ENCODE measurements around the gene TMTC1. TPM values are rescaled to one million over a fixed set of nuclear protein-coding genes. Genes with fewer than 3 reads are reported as not detected.

The TMTC1 gene
- total RNA-seq, 6 experiments from 2014 or later, result not detected

- Mint-ChIP-seq H3K4me3 (no peak overlapping the region), H3K36me3 (ENCODE audit: low read depth) (no peaks in the 10 kb centered on the region), H3K27ac (no peak overlapping the region), H3K9me3 (peaks cover 25% of the 10 kb centered on the region), H3K4me1 (ENCODE audit: low read depth) (no peaks in the 10 kb centered on the region), H3K27me3 (ENCODE audit: insufficient read depth) (no peaks in the 10 kb centered on the region)
- TF ChIP-seq CTCF (IDR thresholded peaks at IDR 0.05), result no peak
- DNase-seq, result no peak
Observed at GRCh38 chr12:29667011-29667410, 116.7 kb downstream of the TMTC1 start.

DNA sequence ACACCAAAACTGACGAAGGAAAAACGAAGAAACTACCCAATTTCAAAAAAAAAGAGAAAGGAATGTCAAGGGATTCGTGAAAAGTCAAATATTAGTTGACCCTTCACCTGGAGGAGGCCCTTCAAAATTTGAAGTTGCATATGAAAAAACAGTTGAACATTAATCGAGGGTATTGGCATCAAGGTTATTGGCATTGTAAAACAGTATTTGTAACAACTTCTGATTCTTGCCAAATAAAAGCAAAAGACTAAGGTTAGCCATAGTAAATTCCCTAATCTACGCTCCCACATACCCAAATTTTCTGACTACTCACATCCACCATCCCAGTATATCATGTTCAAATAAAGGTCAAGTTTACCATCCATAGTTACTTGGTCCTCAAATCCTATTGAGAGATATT lies 118.6 kb downstream of the TMTC1 start:
- peaks cover 2% of the 10 kb centered on the region; the same call in 1 of the 2 replicates for H3K27me3 Mint-ChIP-seq (ENCODE audit: insufficient read depth)
- DNase-seq, result no peak
- H3K9me3 Mint-ChIP-seq, result peaks cover 22% of the 10 kb centered on the region
- no peak overlapping the region for H3K4me3 Mint-ChIP-seq
- H3K36me3 Mint-ChIP-seq (ENCODE audit: low read depth), result no peaks in the 10 kb centered on the region
- no peak overlapping the region for H3K27ac Mint-ChIP-seq
- no peaks in the 10 kb centered on the region for H3K4me1 Mint-ChIP-seq (ENCODE audit: low read depth)
- no peak for TF ChIP-seq CTCF (IDR thresholded peaks at IDR 0.05)

DNA sequence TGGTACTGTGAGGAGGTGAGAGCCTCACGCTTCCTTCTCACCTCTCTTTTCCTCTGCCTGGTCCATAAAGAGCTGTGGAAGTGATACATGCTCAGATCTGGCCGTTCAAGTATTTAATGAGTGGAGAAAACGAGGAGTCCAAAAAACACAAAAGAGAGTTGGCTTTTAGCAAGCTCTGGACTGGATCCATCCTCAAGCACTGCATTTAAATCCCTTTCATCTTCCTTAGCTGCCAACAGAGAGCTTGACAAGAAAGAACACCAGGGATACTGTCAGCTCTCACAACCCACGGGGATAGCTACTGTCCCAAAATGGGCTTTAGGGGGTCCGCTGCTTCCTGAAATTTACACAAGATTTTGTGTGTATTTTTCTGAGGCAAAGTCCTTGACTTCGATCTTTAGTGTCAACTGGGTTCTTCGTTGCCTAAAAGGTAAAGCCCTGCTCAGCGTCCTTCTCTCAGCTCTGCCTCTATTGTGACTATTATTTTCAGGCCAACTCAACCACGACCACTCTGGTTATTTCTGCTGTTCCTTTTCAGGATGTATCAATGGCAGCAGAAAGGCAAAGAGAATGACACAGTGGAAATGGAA lies 120.9 kb downstream of the TMTC1 start:
- DNase-seq, result no peak
- no peaks in the 10 kb centered on the region for H3K4me1 Mint-ChIP-seq (ENCODE audit: low read depth)
- peaks cover 24% of the 10 kb centered on the region for H3K9me3 Mint-ChIP-seq
- no peaks in the 10 kb centered on the region for H3K36me3 Mint-ChIP-seq (ENCODE audit: low read depth)
- no peak overlapping the region for H3K4me3 Mint-ChIP-seq
- no peak for TF ChIP-seq CTCF (IDR thresholded peaks at IDR 0.05)
- no peak overlapping the region for H3K27ac Mint-ChIP-seq
- peaks cover 2% of the 10 kb centered on the region; the same call in 1 of the 2 replicates for H3K27me3 Mint-ChIP-seq (ENCODE audit: insufficient read depth)

DNA sequence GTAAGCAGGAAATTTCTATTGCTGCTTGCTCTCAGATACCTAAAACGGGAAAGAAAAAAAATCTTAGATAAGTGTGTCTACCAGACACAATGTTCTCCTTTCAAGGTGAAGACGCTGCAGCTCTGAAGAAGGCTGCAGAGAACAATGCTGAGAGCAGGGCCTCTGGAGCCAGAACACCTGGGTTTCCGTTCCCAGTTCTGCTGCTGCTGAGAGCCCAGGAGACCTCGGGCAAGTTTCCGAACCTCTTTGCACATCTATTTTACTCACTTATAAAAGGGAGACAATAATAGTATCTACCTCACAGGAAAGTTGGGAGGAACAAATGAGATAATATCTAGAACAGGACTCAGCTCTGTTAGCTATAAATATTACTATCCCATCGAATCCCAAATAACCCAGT lies 122.9 kb downstream of the TMTC1 start:
- no peaks in the 10 kb centered on the region for H3K36me3 Mint-ChIP-seq (ENCODE audit: low read depth)
- peaks cover 2% of the 10 kb centered on the region; the same call in 1 of the 2 replicates for H3K27me3 Mint-ChIP-seq (ENCODE audit: insufficient read depth)
- no peak for DNase-seq
- H3K27ac Mint-ChIP-seq, result no peak overlapping the region
- TF ChIP-seq CTCF (IDR thresholded peaks at IDR 0.05), result no peak
- no peak overlapping the region for H3K4me3 Mint-ChIP-seq
- peaks cover 35% of the 10 kb centered on the region for H3K9me3 Mint-ChIP-seq
- H3K4me1 Mint-ChIP-seq (ENCODE audit: low read depth), result no peaks in the 10 kb centered on the region

GRCh38 chr12:29656762-29657538 lies 126.8 kb downstream of the TMTC1 start:
- H3K9me3 Mint-ChIP-seq, result peaks cover 31% of the 10 kb centered on the region
- no peaks in the 10 kb centered on the region for H3K36me3 Mint-ChIP-seq (ENCODE audit: low read depth)
- H3K4me1 Mint-ChIP-seq (ENCODE audit: low read depth), result no peaks in the 10 kb centered on the region
- no peak for TF ChIP-seq CTCF (IDR thresholded peaks at IDR 0.05)
- peaks cover 2% of the 10 kb centered on the region; the same call in 1 of the 2 replicates for H3K27me3 Mint-ChIP-seq (ENCODE audit: insufficient read depth)
- H3K4me3 Mint-ChIP-seq, result no peak overlapping the region
- no peak for DNase-seq
- H3K27ac Mint-ChIP-seq, result no peak overlapping the region

All from HFFc6 (cell line).